AG09319 (cell line): ENCODE measurements around the gene PARVG.

Experiments used
- DNase-seq: peaks from one replicate; pipeline ENCODE4 v3.0.0-alpha.2; 2010; ENCODE audit warnings: low read depth; ENCODE audit errors: extremely low read depth
- TF ChIP-seq, protein P1 (sequence below): IDR thresholded peaks from 2 replicates; pipeline ENCODE4 v1.5.1; 2011; ENCODE audit warnings: low read depth, mild to moderate bottlenecking, inconsistent platforms, low read length, moderate library complexity

The PARVG gene

DNA sequence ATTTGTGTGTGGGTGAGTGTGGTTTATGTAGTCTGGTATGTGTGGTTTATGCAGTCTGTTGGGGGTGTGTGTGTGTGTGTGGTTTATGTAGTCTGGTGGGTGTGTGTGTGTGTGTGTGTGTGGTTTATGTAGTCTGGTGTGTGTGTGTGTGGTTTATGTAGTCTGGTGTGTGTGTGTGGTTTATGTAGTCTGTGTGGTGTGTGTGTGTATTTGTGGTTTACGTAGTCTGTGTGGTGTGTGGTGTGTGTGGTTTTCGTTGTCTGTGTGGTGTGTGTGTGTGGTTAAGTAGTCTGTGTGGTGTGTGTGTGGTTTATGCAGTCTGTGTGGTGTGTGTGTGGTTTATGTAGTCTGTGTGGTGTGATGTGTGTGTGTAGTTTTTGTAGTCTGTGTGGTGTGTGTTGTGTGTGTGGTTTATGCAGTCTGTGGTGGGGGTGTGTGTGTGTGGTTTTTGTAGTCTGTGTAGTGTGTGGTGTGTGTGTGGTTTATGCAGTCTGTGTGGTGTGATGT is 26.2 kb upstream of the PARVG start:
- TF ChIP-seq, protein P1, sequence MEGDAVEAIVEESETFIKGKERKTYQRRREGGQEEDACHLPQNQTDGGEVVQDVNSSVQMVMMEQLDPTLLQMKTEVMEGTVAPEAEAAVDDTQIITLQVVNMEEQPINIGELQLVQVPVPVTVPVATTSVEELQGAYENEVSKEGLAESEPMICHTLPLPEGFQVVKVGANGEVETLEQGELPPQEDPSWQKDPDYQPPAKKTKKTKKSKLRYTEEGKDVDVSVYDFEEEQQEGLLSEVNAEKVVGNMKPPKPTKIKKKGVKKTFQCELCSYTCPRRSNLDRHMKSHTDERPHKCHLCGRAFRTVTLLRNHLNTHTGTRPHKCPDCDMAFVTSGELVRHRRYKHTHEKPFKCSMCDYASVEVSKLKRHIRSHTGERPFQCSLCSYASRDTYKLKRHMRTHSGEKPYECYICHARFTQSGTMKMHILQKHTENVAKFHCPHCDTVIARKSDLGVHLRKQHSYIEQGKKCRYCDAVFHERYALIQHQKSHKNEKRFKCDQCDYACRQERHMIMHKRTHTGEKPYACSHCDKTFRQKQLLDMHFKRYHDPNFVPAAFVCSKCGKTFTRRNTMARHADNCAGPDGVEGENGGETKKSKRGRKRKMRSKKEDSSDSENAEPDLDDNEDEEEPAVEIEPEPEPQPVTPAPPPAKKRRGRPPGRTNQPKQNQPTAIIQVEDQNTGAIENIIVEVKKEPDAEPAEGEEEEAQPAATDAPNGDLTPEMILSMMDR, result no peak
- no peak for DNase-seq

- TF ChIP-seq, protein P1, result no peak
- no peak for DNase-seq
Observed at GRCh38 chr22:44155115-44155514, 25.6 kb upstream of the PARVG start.

GRCh38 chr22:44157916-44158618 is 22.7 kb upstream of the PARVG start:
- no peak for DNase-seq
- TF ChIP-seq, protein P1, result no peak

DNA sequence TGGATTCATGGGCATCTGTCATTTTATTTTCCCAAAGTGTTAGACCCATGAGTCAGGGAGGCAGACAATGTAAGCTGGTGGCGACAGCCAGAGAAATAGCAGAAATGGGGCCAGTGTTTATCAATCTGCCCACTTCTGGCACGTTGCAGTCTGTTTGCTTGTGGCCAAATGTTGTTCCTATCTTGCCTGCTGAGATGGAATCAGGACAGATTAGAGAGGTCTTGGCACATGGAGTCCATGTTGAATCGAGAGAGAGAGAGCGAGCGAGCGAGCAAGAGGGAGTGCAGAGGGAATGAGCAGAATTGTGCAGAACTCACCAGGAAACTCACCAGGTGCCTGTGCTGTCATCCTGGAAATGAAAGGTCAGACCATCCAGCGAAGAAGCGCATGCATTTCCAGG is 21.9 kb upstream of the PARVG start:
- TF ChIP-seq, protein P1, result no peak
- no peak for DNase-seq

DNA sequence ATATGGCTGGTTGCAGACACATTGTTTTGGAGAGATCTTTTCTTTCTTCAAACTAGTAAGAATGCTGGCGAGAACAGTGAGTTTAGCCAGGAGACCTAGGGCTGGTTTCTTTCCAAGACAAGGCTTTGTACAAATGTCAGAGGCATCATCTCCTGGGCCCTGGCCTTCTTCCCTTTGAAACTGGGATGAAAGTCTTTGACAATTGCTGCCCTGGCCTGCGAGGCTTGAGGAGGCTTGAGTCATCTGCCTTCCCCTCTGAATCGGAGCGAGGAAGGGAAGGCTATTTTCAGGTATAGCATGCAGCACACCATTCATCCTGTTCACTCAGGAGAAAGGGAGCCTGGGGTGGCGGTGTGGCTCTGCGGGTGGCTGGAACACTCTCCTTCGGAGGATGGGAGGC is 21.5 kb upstream of the PARVG start:
- TF ChIP-seq, protein P1, result no peak
- DNase-seq, result peak; percentile 8

DNA sequence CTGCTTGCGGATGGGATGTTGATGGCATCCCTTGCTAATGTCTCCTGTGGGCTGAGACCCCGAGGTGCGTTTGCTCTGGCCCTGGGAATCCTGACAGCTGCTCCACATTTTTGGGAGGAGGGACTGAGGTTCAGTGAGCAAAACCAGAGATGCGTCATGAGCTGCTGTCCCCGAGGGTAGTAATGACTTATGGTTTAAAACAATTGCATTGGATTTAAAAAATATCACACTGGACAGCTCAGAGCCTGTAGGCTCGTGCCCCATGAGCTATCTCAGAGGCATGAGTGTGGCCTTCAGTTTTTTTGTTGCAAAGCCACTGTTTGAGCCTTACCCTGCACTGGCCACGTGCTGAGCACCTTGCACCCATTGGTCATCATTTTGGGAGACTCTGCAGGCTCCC is 20.9 kb upstream of the PARVG start:
- TF ChIP-seq, protein P1, result no peak
- no peak for DNase-seq

DNA sequence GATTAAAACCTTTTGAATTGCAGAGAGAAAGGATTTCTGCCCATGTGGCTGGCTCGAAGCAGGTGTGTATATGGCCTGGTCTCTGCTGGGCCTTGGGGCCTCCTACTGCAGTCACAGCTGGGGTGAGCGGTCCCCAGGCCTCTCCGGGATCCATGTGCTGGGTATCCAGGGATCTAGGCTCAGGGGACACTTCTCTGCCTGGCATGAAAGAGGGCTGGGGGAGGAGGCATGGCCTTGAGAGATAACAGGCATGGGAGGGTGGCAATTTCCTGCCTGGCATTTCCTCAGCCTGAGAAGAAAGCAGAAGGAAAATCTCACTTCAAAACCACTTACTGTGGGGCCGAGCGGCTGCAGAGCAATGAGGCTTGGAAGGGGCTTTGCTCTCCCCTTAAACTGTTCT is 20.3 kb upstream of the PARVG start:
- TF ChIP-seq, protein P1, result no peak
- DNase-seq, result no peak
